ENCODE measurements around the gene TTBK1. TPM values are rescaled to one million over a fixed set of nuclear protein-coding genes. Genes with fewer than 3 reads are reported as not detected.

The TTBK1 gene
- polyA plus RNA-seq, 1 of the 3 experiments (the other 2 are of a cell fraction), result 0.94 TPM

DNA sequence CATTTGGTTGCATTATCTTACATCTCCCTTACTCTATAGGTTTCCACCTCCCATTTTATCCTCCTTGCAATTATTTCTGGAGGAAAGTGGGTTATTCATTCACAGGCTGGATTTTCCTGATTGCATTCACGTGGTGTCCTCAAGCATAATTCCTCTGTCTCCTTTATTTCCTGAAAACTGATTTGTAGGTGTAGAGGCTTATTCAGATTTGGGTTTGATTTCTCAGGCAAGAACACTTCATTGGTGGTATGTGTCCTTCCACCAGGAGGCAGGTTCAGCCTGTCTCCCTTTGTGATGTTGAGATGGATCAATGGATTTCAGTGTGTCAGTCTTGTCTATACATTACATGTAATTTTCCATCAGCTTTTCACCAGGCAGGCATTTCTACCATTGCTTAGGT, 31.3 kb upstream of the TTBK1 start:
- no peak overlapping the region for H3K4me2 ChIP-seq
- WGBS (ENCODE audit: low lambda C conversion rate), result 94% methylated on average over 1 of the region's 1 CpG
- no peaks in the 10 kb centered on the region for H3K4me1 ChIP-seq (ENCODE audit: control insufficient read depth in 1 of 2, insufficient read depth in 2 of 2, low read depth in 1 of 2, low read length in 1 of 2)
- H3K27ac ChIP-seq (ENCODE audit: low read depth in 2 of 2, low read length in 1 of 2), result no peak overlapping the region
- H3K9ac ChIP-seq, result no peak overlapping the region
- no peaks in the 10 kb centered on the region for H3K9me2 ChIP-seq
- H3K4me3 ChIP-seq (ENCODE audit: low read depth in 2 of 2, low read length in 1 of 2), result no peak overlapping the region
- H2AFZ ChIP-seq (ENCODE audit: low read depth), result no peak overlapping the region
- TF ChIP-seq, protein P1, sequence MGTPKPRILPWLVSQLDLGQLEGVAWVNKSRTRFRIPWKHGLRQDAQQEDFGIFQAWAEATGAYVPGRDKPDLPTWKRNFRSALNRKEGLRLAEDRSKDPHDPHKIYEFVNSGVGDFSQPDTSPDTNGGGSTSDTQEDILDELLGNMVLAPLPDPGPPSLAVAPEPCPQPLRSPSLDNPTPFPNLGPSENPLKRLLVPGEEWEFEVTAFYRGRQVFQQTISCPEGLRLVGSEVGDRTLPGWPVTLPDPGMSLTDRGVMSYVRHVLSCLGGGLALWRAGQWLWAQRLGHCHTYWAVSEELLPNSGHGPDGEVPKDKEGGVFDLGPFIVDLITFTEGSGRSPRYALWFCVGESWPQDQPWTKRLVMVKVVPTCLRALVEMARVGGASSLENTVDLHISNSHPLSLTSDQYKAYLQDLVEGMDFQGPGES (IDR thresholded peaks at IDR 0.05; ENCODE audit: low read depth, low read length), result no peak
- TF ChIP-seq, protein P2, sequence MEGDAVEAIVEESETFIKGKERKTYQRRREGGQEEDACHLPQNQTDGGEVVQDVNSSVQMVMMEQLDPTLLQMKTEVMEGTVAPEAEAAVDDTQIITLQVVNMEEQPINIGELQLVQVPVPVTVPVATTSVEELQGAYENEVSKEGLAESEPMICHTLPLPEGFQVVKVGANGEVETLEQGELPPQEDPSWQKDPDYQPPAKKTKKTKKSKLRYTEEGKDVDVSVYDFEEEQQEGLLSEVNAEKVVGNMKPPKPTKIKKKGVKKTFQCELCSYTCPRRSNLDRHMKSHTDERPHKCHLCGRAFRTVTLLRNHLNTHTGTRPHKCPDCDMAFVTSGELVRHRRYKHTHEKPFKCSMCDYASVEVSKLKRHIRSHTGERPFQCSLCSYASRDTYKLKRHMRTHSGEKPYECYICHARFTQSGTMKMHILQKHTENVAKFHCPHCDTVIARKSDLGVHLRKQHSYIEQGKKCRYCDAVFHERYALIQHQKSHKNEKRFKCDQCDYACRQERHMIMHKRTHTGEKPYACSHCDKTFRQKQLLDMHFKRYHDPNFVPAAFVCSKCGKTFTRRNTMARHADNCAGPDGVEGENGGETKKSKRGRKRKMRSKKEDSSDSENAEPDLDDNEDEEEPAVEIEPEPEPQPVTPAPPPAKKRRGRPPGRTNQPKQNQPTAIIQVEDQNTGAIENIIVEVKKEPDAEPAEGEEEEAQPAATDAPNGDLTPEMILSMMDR (IDR thresholded peaks at IDR 0.05), result 0 out of 2 replicates have a peak, but pooled peaks have one; percentile 7
- TF ChIP-seq, protein P3, sequence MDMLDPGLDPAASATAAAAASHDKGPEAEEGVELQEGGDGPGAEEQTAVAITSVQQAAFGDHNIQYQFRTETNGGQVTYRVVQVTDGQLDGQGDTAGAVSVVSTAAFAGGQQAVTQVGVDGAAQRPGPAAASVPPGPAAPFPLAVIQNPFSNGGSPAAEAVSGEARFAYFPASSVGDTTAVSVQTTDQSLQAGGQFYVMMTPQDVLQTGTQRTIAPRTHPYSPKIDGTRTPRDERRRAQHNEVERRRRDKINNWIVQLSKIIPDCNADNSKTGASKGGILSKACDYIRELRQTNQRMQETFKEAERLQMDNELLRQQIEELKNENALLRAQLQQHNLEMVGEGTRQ (IDR thresholded peaks at IDR 0.05; ENCODE audit: borderline replicate concordance, low read depth, low read length), result no peak
- no peak for DNase-seq
- H3K9me3 ChIP-seq, result no peaks in the 10 kb centered on the region
- H4K20me1 ChIP-seq (ENCODE audit: insufficient read depth), result no peaks in the 10 kb centered on the region
- H3K79me2 ChIP-seq (ENCODE audit: insufficient read depth), result no peaks in the 10 kb centered on the region
- H3K36me3 ChIP-seq (replicated peaks in 1 of 2; ENCODE audit: control insufficient read depth in 1 of 2, insufficient read depth in 2 of 2, low read length in 1 of 2), result peaks cover 11 to 35% of the 10 kb centered on the region in 2 experiments
- POLR2A ChIA-PET, result no interaction called here
- CTCF ChIA-PET, result interaction anchor here (2.0 kb wide), 1 partner anchor 18 kb away, joined by 14 read pairs; the partner anchor contains the start of gene DNPH1
- no peaks in the 10 kb centered on the region for H3K27me3 ChIP-seq (ENCODE audit: insufficient read depth)
- no peaks in the 10 kb centered on the region for H3F3A ChIP-seq (replicated peaks; ENCODE audit: insufficient read depth)

DNA sequence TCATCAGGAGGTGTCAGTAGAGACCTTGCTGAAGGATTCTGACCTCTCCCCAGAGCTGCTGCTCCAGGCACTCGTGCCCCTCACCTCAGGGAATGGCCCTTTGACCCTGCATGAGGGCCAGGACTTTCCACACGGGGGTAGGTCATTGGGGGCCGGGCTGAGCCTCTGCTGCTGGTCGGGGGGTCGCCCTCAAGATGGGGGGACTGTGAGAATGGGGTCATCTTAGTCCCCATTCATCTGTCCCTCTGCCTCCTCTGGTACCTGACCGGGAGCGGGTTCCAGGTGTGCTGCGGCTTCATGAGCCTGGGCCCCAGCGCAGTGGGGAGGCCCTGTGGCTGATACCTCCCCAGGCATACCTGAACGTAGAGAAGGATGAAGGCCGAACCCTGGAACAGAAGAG, 29.9 kb upstream of the TTBK1 start:
- Histone ChIP-seq H3K79me2 (ENCODE audit: insufficient read depth) (no peaks in the 10 kb centered on the region), H3F3A (replicated peaks; ENCODE audit: insufficient read depth) (peaks cover 2% of the 10 kb centered on the region), H3K27ac (ENCODE audit: low read depth in 2 of 2, low read length in 1 of 2) (no peak overlapping the region), H3K9ac (no peak overlapping the region), H3K36me3 (replicated peaks in 1 of 2; ENCODE audit: control insufficient read depth in 1 of 2, insufficient read depth in 2 of 2, low read length in 1 of 2) (peaks cover 12 to 39% of the 10 kb centered on the region in 2 experiments), H3K9me2 (no peaks in the 10 kb centered on the region), H3K4me1 (ENCODE audit: control insufficient read depth in 1 of 2, insufficient read depth in 2 of 2, low read depth in 1 of 2, low read length in 1 of 2) (no peaks in the 10 kb centered on the region), H3K27me3 (ENCODE audit: insufficient read depth) (no peaks in the 10 kb centered on the region), H3K9me3 (no peaks in the 10 kb centered on the region), H3K4me3 (ENCODE audit: low read depth in 2 of 2, low read length in 1 of 2) (no peak overlapping the region), H2AFZ (ENCODE audit: low read depth) (no peak overlapping the region), H3K4me2 (no peak overlapping the region), H4K20me1 (ENCODE audit: insufficient read depth) (no peaks in the 10 kb centered on the region)
- no peak for DNase-seq
- POLR2A ChIA-PET, result interaction anchor here (0.6 kb wide), 2 partner anchors 12 to 136 kb away, joined by 4 read pairs; no protein-coding TSS in a partner anchor
- no peak for TF ChIP-seq FOXJ3 (CRISPR knock-in tag; IDR thresholded peaks at IDR 0.05)
- no peak for TF ChIP-seq NFIC (IDR thresholded peaks at IDR 0.05; ENCODE audit: borderline replicate concordance)
- TF ChIP-seq, protein P4, sequence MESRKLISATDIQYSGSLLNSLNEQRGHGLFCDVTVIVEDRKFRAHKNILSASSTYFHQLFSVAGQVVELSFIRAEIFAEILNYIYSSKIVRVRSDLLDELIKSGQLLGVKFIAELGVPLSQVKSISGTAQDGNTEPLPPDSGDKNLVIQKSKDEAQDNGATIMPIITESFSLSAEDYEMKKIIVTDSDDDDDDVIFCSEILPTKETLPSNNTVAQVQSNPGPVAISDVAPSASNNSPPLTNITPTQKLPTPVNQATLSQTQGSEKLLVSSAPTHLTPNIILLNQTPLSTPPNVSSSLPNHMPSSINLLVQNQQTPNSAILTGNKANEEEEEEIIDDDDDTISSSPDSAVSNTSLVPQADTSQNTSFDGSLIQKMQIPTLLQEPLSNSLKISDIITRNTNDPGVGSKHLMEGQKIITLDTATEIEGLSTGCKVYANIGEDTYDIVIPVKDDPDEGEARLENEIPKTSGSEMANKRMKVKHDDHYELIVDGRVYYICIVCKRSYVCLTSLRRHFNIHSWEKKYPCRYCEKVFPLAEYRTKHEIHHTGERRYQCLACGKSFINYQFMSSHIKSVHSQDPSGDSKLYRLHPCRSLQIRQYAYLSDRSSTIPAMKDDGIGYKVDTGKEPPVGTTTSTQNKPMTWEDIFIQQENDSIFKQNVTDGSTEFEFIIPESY (IDR thresholded peaks at IDR 0.05; ENCODE audit: borderline replicate concordance, low read depth), result no peak
- no peak for TF ChIP-seq TEAD4 (IDR thresholded peaks at IDR 0.05; ENCODE audit: borderline replicate concordance, insufficient read depth)
- no peak for TF ChIP-seq TCF12 (IDR thresholded peaks at IDR 0.05)
- WGBS (ENCODE audit: low lambda C conversion rate), result 94% methylated on average over 11 of the region's 11 CpGs
- CTCF ChIA-PET, result interaction anchor here (1.4 to 2.0 kb wide), 2 partner anchors 16 kb away, joined by 4 to 14 read pairs; partner anchors contain the start of gene DNPH1
